MM.1S (cell line): ENCODE results near the gene PM20D1.

Experiments
- CTCF ChIP-seq: fragments of 300-600 bp; sonication (generic); IDR thresholded peaks from 2 replicates; pipeline ENCODE4 v1.5.1; 2016; ENCODE audit warnings: antibody characterized with exemption, low read length, mixed read lengths
- EZH2 ChIP-seq: fragments of 300-600 bp; sonication (generic); optimal IDR thresholded peaks from 2 replicates; pipeline ENCODE3; 2017; ENCODE audit warnings: low read depth, mild to moderate bottlenecking, antibody characterized with exemption, low read length, mixed read lengths

DNA sequence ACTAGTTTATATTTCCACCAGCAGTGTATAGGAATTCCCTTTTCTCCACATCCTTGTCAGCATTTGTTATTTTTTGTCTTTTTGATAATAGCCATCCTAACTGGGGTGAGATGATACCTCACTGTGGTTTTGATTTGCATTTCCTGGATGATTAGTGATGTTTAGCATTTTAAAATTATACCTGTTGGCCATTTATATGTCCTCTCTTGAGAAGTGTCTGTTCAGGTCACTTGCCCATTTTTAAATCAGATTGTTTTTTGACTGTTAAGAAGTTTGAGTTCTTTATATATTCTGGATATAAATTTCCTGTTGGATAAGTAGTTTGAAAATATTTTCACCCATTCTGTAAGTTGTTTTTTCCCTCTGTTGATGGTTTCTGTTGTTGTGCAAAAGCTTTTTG, 31.0 kb upstream of the PM20D1 start:
- no peak for TF ChIP-seq CTCF
- TF ChIP-seq EZH2: no peak
